SK-N-DZ (cell line): ENCODE results near the gene UGDH. TPM values are rescaled to one million over a fixed set of nuclear protein-coding genes. Genes with fewer than 3 reads are reported as not detected.
"Not testable (repeated sequence)": the region's sequence is repeated elsewhere in the genome, so short reads cannot be mapped to it uniquely, and the experiment has no call there.

Source experiments
- DNase-seq: peaks from one replicate; pipeline ENCODE4 v3.0.0-alpha.2; 2015; ENCODE audit warnings: low spot score
- polyA plus RNA-seq, 2 experiments: library from polyadenylated mRNA; depleted of rRNA; stranded (reverse); fragments of >200 nt; gene quantifications; 2 replicates each; pipeline ENCODE4 v1.2.3, GENCODE V29; 2014

UGDH gene
- polyA plus RNA-seq (2014; cell fraction: cytosol; rRNA removed), result 18.6 and 27.2 TPM in 2 replicates
- 6.6 and 10.3 TPM in 2 replicates for polyA plus RNA-seq (2014; cell fraction: nucleus; rRNA removed)

DNA sequence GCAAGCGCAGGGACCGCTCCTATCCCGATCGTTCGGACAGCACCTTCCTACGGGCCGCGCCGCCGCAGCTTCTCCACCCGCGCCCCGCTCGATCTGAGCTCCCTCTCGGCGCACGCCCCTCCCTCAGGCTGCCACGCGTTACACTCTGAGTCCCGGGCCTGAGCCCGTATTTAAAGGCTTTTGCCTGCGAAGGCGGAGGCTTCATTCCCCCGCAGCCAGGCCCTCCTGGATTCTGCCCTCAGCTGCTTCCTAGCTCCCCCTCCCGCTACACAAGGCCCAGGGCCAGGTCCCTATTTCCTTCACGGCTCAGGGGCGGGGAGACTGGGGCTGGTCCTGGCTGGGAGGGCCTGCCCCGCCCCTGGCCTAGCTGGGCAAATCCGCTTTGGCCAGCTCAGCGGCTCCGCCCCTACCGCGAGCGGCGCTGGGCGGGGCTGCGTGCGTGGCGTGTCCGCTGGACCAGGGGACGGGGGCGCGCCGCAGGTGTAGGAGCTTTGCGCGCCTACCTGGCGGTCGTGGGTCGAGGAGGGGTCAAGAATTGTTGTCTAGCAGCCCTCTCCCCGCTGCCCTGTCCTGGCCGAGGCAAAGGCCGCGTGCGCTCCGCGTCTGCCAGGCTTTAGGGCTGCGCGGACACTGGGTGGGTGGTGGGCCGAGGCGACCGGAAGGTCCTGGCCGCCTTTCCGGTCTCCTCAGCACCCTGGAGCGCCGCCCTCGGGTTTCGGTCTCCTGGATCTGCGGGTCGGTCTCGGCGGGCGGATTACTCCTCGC, at the start of gene UGDH:
Gene UGDH, minus strand, starts transcription at position 144 of the 765 bp plus-strand sequence. CDS start 5,927 bp downstream, outside the sequence.
- DNase-seq, result peak; percentile 98

DNA sequence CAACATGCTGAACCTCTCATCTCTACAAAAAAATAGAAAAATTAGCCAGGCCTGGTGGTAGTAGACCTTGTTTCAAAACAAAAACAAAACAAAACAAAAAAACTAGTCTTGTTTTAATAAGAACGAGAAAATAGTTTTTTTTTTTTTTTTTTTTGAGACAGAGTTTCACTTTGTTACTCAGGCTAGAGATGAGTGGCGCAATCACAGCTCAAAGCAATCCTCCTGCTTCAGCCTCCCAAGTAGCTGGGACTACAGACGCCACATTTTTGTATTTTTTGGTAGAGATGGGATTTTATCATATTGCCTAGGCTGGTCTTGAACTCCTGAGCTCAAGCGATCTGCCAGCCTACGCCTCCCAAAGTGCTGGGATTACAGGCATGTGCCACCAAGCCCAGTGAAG, 47.7 kb upstream of the UGDH start:
- no peak for DNase-seq

DNA sequence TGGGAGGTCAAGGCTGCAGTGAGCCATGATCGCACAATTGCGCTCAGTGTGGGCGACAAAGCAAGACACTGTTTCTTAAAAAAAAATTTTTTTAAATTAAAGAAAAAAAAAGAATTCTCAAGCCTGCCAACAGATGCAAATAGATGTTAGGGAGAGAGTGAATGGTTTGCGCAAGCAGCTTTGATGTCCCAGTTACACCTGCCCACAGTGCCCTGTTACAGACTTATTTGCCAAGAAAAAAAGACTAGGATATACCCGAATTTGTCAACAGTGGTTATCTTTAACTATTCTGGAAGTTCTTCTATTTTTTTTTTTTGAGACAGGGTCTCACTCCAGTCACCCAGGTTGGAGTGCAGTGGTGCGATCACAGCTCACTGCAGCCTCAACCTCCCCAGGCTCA, 44.3 kb upstream of the UGDH start:
- DNase-seq, result no peak

DNA sequence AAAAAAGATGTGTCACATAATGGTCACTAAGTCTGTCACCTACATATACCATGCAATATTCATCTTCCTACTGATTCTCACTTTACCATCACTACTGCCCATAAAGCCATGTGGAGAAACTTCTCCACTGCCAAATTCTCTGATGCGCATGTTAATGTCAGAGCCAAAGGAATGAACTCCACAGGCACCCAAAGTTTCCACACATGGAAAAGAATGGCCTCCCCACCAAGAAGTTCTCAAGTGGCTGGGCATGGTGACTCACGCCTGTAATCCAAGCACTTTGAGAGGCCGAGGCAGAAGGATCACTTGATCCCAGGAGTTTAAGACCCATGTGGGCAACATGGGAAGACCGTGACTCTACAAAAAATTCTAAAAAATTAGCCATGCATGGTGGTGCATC, 43.8 kb upstream of the UGDH start:
- DNase-seq, result no peak

DNA sequence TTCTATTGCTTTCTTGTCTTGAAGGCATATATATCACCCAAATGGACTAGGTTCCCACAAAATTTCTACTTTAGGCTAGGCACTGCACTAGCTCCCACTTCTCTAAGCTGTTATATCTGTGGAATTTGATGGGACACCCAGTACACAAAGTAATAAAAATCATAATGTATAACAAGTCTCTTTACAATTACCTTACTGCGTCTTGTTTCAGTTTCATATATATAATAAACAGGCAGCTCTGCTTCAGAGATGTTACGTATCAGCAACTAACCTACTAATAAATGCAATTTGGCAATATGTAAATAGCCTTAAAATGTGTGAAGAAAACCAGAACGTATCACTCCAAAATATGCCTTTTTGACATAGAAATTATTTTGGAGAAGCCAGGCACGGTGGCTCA, 42.0 kb upstream of the UGDH start:
- DNase-seq, result no peak

DNA sequence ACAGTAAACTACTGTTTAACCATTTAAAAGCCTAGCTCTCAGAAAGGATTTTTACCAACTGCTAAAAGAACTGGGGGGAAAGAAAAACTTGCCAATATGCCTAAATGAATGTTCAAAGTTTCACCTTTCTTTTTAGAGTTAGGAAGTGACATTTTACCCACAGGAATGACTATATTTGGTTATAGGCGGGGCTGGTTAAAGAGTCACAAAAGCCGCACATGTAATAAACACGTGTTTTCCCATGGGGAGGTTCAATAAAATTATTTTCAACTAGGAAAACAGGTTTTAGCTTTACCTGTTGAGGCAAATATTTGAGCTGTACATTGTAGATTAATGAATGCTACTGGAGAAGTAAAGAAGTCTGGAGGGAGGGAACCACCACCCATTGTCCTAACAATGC, 41.6 kb upstream of the UGDH start:
- DNase-seq, result no peak

DNA sequence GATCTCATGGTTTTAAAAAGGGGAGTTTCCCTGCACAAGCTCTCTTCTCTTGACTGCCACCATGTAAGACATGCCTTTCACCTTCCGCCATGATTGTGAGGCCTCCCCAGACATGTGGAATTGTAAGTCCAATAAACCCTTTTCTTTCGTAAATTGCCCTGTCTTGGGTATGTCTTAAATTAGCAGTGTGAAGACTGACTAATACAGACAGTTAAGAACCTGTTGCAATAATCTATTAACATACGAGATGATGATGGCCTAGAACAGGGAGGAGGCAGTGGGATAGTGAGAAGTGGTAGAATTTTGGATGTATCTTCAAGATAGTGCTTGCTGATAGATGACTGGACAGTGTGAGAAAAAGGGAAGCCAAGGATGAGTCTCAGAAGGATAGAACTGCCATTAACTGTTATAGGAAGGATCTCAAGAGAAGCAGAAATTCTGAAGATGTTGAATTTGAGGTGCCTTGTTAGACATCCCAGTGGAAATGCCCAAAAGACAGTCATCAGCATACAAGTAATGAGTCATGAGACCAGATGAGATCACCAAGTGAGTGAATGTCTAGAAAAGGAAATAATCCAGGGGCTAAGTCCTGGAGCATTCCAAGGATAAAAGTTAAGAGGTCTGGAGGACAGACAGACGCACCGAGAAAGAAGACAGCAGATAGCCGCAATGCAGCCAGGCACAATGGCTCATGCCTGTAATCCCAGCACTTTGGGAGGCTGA, 38.8 kb upstream of the UGDH start:
- no peak for DNase-seq

DNA sequence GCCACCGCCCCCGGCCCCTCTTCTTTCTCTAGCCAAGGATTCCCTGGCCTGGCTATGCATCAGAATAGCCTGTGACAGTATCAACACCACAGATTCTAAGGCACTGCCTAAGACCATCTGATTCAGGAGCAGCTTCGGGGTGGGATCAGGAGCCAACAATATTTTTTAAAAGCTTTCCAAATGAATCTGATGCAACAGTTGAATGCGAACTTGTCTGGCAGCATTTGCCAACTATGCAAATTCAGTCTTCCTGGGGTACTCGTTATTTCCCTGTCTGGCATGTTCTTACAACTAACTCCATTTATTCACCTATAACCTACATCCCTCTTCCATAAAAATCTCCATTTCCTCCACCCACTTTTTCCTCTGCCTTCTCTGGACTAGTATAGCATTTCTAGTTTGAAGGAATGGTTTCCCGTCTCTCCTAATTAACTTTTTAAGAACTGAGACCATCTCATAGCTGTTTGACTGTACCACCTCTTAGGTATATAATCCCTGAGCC, 36.2 kb upstream of the UGDH start:
- DNase-seq, result no peak

DNA sequence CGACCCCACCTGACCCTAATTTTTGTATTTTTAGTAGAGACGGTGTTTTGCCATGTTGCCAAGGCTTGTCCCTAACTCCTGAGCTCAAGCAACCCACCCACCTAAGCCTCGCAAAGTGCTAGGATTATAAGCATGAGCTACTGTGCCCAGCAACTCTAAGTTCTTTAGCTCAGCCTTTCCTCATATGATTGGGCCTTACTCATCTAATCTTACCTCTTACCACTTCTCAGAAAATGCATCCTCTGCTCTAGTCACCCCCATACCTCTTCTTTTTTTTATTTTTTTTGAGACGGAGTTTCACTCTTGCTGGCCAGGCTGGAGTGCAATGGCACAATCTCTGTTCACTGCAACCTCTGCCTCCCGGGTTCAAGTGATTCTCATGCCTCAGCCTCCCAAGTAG, 35.6 kb upstream of the UGDH start:
- DNase-seq, result no peak

DNA sequence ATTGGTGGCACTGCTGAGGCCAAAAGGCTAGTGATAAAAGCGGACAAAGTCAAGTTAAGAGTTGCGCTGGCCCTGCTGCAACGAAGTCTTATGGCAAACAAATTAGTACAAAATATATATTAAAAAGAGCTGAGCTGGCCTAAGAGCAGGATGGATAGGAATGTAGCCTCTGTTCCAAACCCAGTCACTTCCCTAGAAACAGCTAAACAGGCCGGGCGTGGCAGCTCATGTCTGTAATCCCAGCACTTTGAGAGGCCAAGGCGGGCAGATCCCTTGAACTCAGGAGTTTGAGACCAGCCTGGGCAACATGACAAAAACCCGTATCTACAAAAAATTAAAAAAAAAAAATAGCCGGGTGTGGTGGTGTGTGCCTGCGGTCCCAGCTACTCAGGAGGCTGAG, 32.4 kb upstream of the UGDH start:
- no peak for DNase-seq

DNA sequence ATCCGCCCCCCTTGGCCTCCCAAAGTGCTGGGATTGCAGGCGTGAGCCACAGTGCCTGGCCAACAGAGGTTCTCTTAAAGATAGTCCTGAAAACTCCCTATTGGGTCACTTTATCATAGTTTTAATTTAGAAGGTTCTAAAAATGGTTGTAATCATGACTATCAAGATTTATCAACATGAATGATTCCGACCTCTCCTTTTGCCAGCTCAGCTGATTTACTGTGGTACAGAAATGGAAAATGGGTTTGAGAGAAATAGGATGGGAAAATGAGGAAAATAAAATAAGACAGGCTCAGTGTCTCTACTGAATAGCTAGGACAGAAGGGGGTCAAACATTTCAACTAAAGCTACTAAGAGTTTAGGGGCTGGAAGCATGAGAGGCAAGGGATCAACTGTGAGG, 28.2 kb upstream of the UGDH start:
- no peak for DNase-seq

DNA sequence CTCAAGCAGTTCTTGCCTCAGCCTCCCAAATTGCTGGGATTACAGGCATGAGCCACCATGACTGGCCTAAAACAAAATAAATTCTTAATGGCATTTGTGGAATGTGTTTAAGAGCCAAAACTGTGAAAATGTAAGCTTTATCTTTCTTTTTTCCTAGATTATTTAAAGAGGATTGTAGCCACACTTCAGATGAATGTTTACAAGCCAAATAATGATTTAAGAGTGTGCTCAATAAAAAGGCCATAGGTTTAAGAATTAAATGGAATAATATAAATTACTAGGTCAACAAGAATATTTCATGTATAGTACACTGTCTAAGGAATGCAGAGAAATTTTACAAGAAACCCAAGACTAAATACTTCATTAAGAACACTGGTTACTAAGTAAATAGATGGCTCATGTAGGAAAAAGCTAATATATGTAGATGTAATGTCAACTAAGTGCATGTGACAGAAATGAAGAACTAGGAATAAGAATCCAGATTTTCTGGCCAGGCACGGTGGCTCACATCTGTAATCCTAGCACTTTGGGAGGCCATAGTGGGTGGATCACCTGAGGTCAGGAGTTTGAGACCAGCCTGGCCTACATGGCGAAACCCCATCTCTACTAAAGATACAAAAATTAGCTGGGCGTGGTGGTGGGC, 21.3 kb upstream of the UGDH start:
- no peak for DNase-seq

DNA sequence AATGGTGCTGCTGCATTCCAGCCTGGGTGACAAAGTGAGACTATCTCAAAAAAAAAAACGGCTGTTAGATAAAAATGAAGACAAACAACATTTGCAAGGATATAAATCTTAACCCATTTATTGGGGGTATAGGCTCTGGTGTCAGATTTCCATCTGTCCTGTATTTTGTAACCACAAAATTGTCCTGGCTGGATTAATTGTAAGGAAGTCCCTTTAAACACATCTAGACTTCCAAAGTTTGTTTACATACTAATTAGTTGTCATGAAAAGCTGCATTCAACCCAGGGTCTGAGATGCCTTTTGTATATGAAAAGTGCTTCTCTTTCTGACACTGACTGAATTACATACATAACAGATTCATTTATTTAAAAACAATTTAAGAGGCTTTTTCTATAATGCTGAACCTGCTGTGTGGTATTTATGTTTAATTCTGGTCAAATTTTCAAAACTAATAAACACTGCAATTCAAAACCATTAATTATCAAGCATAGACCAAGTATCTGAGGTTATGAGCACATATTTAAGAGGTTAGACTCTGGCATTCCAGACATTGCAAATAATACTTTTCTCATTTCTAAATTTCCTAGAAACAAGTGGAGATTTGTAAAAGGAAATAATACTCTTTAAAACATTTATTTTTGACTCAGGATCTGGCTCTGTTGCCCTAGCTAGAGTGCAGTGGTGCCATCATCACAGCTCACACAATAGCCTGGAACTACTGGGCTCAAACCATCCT, 17.5 kb upstream of the UGDH start:
- DNase-seq, result no peak

DNA sequence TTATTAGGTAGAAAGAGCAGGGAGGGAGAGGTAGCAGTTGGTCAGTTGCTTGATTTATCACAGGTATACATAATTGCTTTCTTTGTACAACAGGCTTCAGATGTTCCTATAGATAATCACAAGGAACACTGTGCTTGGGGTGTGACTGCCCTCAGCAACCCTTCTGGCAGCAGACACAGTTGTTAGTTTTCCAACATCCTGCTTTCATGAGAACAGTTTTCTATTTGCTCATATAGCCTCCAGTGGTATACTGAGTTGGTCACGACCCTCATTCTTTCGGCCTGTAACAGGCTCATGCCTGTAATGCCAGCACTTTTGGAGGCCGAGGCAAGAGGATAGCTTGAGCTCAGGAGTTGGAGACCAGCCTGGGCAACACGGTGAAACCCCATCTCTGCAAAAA, 16.8 kb upstream of the UGDH start:
- not testable (repeated sequence) for DNase-seq

DNA sequence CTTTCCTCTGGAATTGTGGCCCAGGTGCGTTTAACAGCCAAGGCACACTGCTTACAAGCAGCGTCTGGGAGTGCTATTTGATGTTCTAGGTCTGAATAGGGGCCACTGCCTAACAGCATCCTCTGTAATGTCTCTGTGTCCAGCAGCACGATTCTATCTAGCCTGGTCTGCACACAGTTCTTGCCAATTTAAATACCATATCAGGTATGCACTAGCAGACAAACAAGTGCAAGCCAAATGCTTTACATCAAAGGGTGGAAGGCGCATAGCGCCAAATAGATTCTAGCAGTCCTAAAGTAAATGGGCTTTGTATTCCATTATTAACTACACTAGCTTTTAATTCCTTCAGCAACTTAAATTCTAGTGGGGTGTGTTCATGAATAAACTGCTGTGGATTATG, 15.8 kb upstream of the UGDH start:
- no peak for DNase-seq

DNA sequence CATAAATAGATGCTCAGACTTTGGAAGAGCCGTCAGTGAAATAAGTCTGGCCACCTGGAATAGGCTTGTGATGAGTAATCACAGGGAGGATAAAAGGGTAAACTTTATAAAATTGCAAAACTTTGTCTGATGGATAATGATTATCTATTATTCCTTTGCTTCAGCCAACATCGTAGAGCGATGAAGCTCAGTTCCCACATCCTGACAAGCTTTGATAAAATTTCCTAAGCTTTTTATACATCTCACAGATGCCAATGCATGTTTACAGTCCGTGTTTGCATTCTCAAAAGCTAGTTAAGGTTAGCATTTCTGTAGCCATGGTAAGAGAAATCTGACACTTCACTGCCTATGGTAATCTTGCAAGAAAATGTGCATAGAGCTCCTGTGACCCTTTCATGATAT, 15.4 kb upstream of the UGDH start:
- no peak for DNase-seq

DNA sequence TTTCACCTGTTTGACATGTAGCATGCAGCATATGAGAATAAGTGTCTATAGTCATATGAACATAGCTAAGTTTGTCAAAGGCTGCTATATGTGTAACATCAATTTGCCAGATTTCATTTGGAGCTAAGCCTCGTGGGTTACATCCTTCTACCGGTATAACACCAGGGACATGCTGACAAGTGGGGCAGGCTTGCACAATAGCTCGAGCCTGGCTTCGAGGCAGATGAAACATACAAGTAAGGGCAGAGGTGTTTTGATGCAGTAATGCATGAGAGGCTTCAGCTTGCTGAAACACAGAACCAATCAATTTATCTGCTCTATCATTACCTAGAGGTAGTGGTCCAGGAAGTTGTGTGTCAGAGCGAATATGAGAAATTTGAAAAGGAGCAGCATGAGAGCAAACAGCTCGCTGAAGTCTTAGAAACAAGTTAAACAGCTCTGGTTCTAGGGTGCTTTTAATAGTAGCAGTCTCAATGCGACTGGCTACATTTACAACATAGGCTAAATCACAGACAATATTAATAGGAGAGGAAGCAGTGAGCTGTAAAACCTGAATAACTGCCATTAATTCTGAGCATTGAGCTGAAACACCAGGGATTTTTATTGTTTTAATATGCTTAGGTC, 14.9 kb upstream of the UGDH start:
- no peak for DNase-seq

DNA sequence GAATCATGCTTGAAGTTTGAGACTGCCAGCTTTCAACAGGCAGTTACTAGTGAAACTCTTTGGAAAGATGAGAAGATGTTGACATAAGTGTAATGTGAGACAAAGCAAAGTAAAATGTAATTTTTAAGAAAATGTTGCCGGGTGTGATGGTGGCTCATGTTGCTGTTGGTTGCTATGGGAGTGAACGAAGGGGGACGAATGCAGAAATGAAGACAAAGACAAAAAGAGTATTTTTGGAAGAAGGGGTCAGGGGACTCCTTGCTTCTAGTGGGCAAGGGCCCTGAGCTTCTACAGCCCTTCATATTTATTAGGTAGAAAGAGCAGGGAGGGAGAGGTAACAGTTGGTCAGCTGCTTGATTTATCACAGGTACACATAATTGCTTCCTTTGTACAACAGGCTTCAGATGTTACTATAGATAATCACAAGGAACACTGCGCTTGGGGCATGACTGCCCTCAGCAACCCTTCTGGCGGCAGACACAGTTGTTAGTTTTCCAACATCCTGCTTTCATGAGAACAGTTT, 11.9 kb upstream of the UGDH start:
- DNase-seq, result peak; percentile 24

DNA sequence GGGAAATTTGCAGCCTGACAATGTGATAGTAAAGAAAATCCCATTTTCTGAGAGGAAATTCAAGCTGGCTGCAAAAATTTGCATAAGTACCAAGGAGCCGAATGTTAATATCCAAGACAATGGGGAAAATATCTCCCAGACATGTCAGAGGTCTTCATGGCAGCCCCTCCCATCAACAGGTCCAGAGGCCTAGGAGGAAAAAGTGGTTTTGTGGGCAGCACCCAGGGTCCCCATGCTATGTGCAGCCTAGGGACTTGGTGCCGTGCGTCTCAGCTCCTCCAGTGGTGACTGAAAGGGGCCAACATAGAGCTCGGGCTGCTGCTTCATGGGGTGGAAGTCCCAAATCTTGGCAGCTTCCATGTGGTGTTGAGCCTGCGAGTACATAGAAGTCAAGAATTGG, 6.3 kb upstream of the UGDH start:
- DNase-seq, result no peak

DNA sequence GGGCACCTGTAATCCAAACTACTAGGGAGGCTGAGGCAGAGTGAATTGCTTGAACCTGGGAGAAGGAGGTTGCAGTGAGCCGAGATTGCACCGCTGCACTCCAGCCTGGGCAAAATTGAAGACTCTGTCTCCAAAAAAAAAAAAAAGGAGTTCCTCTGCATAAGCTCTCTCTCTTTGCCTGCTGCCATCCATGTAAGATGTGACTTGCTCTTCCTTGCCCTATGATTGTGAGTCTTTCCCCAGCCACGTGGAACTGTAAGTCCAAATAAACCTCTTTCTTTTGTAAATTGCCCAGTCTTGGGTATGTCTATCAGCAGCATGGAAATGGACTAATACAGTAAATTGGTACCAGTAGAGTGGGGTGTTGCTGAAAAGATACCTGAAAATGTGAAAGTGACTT, 5.0 kb upstream of the UGDH start:
- not testable (repeated sequence) for DNase-seq

DNA sequence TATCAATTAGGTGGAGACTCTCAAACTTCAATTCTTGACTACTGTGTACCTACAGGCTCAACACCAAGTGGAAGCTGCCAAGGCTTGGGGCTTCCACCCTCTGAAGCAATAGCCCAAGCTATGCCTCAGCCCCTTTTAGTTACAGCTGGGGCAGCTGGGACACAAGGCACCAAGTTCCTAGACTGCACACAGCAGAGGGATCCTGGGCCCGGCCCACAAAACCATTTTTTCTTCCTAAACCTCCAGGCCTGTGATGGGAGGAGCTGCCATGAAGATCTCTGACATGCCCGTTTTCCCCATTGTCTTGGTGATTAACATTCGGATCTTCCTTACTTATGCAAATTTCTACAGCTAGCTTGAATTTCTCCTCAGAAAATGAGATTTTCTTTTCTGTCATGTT, 3.4 kb upstream of the UGDH start:
- DNase-seq, result no peak
